A549 treated with CORT108297 at 1 μM for 4 hours (cell line): ENCODE measurements around the gene FAM47A. TPM values are rescaled to one million over a fixed set of nuclear protein-coding genes. Genes with fewer than 3 reads are reported as not detected.

Source experiments
- total RNA-seq: library from RNA; stranded (reverse); fragments of 200-300 nt; extraction: Qiagen RNA extraction; gene quantifications from 5 replicates; pipeline ENCODE4 v1.2.3, GENCODE V29; 2022

Gene FAM47A
- not detected in 5 replicates for total RNA-seq

DNA sequence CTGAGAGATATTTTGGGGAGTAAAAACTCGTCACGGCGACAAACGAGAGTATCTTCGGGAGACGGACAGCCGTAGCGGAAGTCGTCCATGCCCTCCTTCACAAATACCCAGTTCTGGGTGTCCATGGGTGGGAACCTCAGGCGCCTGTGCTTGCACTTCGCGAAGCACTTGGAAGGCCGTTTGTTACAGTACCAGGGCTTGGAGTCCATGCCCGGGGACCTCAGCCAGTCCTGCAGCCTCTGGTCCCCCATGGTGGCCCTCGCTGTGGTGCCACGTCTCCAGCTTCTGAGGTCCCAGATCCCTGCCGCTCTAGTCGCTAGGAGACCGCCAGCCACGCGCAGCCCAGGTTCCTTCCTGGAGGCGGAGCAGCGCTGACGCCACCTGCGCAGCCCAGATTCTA is at the start of gene FAM47A:
Gene FAM47A (minus strand): TSS at position 287 of the 400 bp plus-strand sequence. CDS start 36 bp downstream, at position 251.

